Activated naive CD8-positive, alpha-beta T cell treated with anti-CD3 and anti-CD28 coated beads, Interleukin-2, amount 50 U/mL, for 24 hours (primary cell): ENCODE measurements around the gene RABGAP1L.

Experiments
- ATAC-seq: fragments of 150-1000 bp; cut with Tn5 transposase; one replicate; pipeline ENCODE4 v1.10.0; 2021
- DNase-seq: peaks from one replicate; pipeline ENCODE4 v3.0.0; 2021
- H3K27ac Mint-ChIP-seq: one replicate; pipeline ENCODE4 v1.8.0; 2021; ENCODE audit warnings: mild to moderate bottlenecking, mixed read lengths
- H3K27me3 Mint-ChIP-seq: one replicate; pipeline ENCODE4 v1.8.0; 2021; ENCODE audit warnings: mixed read lengths
- H3K36me3 Mint-ChIP-seq: one replicate; pipeline ENCODE4 v1.8.0; 2021; ENCODE audit warnings: low read depth, mixed read lengths
- H3K4me1 Mint-ChIP-seq: one replicate; pipeline ENCODE4 v1.8.0; 2021; ENCODE audit warnings: mixed read lengths
- H3K4me3 Mint-ChIP-seq: one replicate; pipeline ENCODE4 v1.8.0; 2021; ENCODE audit warnings: mild to moderate bottlenecking, moderate library complexity, mixed read lengths
- H3K9me3 Mint-ChIP-seq: one replicate; pipeline ENCODE4 v1.8.0; 2021; ENCODE audit warnings: mixed read lengths

Gene RABGAP1L

DNA sequence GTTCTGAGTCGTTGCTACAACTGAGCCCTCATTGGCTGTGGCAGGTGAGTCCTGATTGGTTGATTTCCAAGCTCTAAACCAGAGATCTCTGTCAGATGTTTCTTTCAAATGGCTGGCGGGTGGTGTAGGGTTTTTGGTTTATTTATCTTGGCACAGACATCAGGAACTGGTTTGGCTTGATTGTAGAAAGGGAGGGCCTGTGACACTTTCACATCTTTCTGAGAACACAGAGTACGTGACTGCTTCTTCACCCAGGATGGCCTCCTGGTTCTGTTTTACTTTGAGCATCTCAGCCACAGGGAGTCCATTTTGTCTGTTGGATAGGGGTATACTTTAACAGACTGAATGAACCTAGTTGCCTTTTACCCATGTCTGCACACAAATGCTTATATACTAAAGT lies 199.0 kb downstream of the RABGAP1L start:
- no peaks in the 10 kb centered on the region for H3K9me3 Mint-ChIP-seq

GRCh38 chr1:174358786-174359453 lies 199.6 kb downstream of the RABGAP1L start:
- Mint-ChIP-seq H3K4me3 (no peak overlapping the region), H3K27ac (no peak overlapping the region), H3K27me3 (no peaks in the 10 kb centered on the region), H3K9me3 (no peaks in the 10 kb centered on the region), H3K4me1 (peaks cover 3% of the 10 kb centered on the region), H3K36me3 (peaks cover 15% of the 10 kb centered on the region)
- no peak for DNase-seq
- no peak for ATAC-seq

More for the DNA sequence above, 199.0 kb downstream of the RABGAP1L start:
- ATAC-seq (no peak), DNase-seq (no peak)
- Mint-ChIP-seq H3K27me3 (no peaks in the 10 kb centered on the region), H3K27ac (no peak overlapping the region), H3K4me1 (peaks cover 3% of the 10 kb centered on the region), H3K36me3 (peaks cover 12% of the 10 kb centered on the region), H3K4me3 (no peak overlapping the region)

DNA sequence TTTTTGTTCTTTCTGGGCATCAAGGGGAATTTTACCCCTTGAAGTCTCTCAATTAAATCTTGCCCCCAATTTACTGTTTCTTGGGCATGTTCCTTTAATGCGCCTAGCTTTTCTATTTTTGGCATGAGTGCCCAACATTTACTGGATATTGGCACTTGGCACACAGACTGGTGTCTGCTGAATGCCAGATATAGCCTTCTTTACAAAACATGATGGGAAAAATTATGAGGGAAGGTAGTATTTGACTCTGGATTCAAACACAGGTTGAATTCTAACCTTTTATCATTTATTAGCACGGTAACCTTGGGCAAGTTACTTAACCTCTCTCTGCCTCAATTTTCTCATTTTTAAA lies 200.1 kb downstream of the RABGAP1L start:
- H3K4me3 Mint-ChIP-seq, result no peak overlapping the region
- H3K27ac Mint-ChIP-seq, result no peak overlapping the region
- DNase-seq, result no peak
- peaks cover 3% of the 10 kb centered on the region for H3K4me1 Mint-ChIP-seq
- H3K27me3 Mint-ChIP-seq, result no peaks in the 10 kb centered on the region
- H3K9me3 Mint-ChIP-seq, result no peaks in the 10 kb centered on the region
- ATAC-seq, result no peak
- H3K36me3 Mint-ChIP-seq, result peaks cover 15% of the 10 kb centered on the region

DNA sequence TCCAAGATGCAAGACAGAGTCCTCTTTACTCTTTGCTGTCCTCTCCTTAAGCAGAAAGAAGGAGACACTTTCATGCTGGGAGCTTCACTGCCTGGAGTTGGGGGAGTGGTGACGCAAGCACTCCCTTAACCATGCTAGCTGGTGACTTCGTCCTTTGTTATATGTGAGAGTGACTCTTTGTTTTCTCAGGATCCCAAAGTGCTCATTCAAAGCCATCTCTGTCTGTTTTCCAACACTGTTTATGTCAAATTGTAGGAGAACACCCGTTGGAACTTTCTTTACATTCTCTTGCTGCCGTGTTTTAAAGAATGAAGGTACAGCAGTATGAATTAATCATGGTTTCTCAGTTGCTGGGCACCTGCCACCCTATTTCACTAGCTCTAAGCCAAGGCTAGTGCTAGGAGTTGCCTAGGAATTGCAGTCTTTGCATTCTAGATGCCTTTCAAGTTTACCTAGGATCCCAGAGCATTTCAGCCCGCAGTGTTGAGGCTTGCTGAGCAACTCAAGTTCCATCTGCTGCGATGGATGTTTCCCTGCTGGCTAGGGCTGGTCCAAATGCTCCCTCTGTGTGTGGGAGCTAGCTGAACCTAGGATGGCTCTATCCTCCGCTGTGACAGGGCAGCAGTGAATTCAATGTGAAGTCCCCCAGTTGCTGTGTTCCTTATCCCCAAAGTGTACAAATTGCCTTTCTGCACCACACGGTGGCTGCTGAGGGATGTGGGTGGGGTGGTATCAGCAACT lies 205.8 kb downstream of the RABGAP1L start:
- H3K4me3 Mint-ChIP-seq, result no peak overlapping the region
- no peak overlapping the region for H3K27ac Mint-ChIP-seq
- H3K4me1 Mint-ChIP-seq, result no peaks in the 10 kb centered on the region
- peaks cover 15% of the 10 kb centered on the region for H3K36me3 Mint-ChIP-seq
- ATAC-seq, result no peak
- H3K27me3 Mint-ChIP-seq, result no peaks in the 10 kb centered on the region
- H3K9me3 Mint-ChIP-seq, result no peaks in the 10 kb centered on the region
- DNase-seq, result no peak

GRCh38 chr1:174366946-174367345 lies 207.6 kb downstream of the RABGAP1L start:
- DNase-seq (no peak), ATAC-seq (no peak)
- H3K9me3 Mint-ChIP-seq, result no peaks in the 10 kb centered on the region
- no peak overlapping the region for H3K27ac Mint-ChIP-seq
- H3K4me3 Mint-ChIP-seq, result no peak overlapping the region
- H3K4me1 Mint-ChIP-seq, result no peaks in the 10 kb centered on the region
- no peaks in the 10 kb centered on the region for H3K27me3 Mint-ChIP-seq
- H3K36me3 Mint-ChIP-seq, result peaks cover 12% of the 10 kb centered on the region

GRCh38 chr1:174367892-174368291 lies 208.6 kb downstream of the RABGAP1L start:
- no peak overlapping the region for H3K4me3 Mint-ChIP-seq
- no peaks in the 10 kb centered on the region for H3K27me3 Mint-ChIP-seq
- DNase-seq, result no peak
- peaks cover 11% of the 10 kb centered on the region for H3K36me3 Mint-ChIP-seq
- ATAC-seq, result no peak
- H3K9me3 Mint-ChIP-seq, result no peaks in the 10 kb centered on the region
- H3K4me1 Mint-ChIP-seq, result no peaks in the 10 kb centered on the region
- no peak overlapping the region for H3K27ac Mint-ChIP-seq

DNA sequence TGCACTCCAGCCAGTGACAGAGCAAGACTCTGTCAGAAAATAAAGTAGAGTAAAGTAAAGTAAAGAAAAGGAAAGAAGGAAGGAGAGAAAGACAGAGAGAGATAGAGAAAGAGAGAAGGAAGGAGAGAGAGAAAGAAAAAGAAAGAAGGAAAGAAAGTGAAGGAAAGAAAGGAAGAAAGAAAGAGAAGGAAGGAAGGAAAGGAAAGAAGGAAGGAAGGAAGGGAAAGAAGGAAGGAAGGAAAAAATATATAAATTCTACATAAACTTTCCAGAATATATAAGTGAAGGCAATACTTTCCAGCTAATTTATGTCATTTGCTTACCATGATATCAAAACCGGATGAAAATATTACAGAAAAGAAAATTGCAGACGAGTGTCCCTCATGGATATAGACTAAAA lies 216.7 kb downstream of the RABGAP1L start:
- Mint-ChIP-seq H3K36me3 (peaks cover 11% of the 10 kb centered on the region), H3K4me3 (no peak overlapping the region), H3K27me3 (no peaks in the 10 kb centered on the region), H3K9me3 (peaks cover 4% of the 10 kb centered on the region), H3K27ac (no peak overlapping the region), H3K4me1 (no peaks in the 10 kb centered on the region)
- DNase-seq, result no peak
- ATAC-seq, result no peak

- H3K4me1 Mint-ChIP-seq, result no peaks in the 10 kb centered on the region
- ATAC-seq (no peak), DNase-seq (no peak)
- peaks cover 14% of the 10 kb centered on the region for H3K36me3 Mint-ChIP-seq
- no peak overlapping the region for H3K27ac Mint-ChIP-seq
- H3K27me3 Mint-ChIP-seq, result no peaks in the 10 kb centered on the region
- H3K4me3 Mint-ChIP-seq, result no peak overlapping the region
- H3K9me3 Mint-ChIP-seq, result no peaks in the 10 kb centered on the region
These were observed 232.4 kb downstream of the RABGAP1L start for GRCh38 chr1:174391716-174392115.

GRCh38 chr1:174393885-174394284 lies 234.6 kb downstream of the RABGAP1L start:
- no peaks in the 10 kb centered on the region for H3K9me3 Mint-ChIP-seq
- no peaks in the 10 kb centered on the region for H3K27me3 Mint-ChIP-seq
- peaks cover 31% of the 10 kb centered on the region for H3K36me3 Mint-ChIP-seq
- peaks cover 9% of the 10 kb centered on the region for H3K4me1 Mint-ChIP-seq
- ATAC-seq (no peak), DNase-seq (no peak)
- H3K4me3 Mint-ChIP-seq, result no peak overlapping the region
- H3K27ac Mint-ChIP-seq, result no peak overlapping the region

- H3K27me3 Mint-ChIP-seq, result no peaks in the 10 kb centered on the region
- no peaks in the 10 kb centered on the region for H3K9me3 Mint-ChIP-seq
- peaks cover 45% of the 10 kb centered on the region for H3K36me3 Mint-ChIP-seq
- H3K27ac Mint-ChIP-seq, result no peak overlapping the region
- ATAC-seq (no peak), DNase-seq (no peak)
- peaks cover 9% of the 10 kb centered on the region for H3K4me1 Mint-ChIP-seq
- no peak overlapping the region for H3K4me3 Mint-ChIP-seq
These were observed 237.9 kb downstream of the RABGAP1L start for GRCh38 chr1:174397261-174397660.

GRCh38 chr1:174398246-174398645 lies 238.9 kb downstream of the RABGAP1L start:
- no peaks in the 10 kb centered on the region for H3K9me3 Mint-ChIP-seq
- no peaks in the 10 kb centered on the region for H3K27me3 Mint-ChIP-seq
- H3K4me1 Mint-ChIP-seq, result peaks cover 9% of the 10 kb centered on the region
- no peak overlapping the region for H3K4me3 Mint-ChIP-seq
- peaks cover 47% of the 10 kb centered on the region for H3K36me3 Mint-ChIP-seq
- DNase-seq, result peak; percentile 3
- no peak overlapping the region for H3K27ac Mint-ChIP-seq
- ATAC-seq, result peak; percentile 68

GRCh38 chr1:174399211-174399610 lies 239.9 kb downstream of the RABGAP1L start:
- Mint-ChIP-seq H3K27ac (no peak overlapping the region), H3K4me1 (peaks cover 9% of the 10 kb centered on the region), H3K36me3 (peaks cover 40% of the 10 kb centered on the region), H3K27me3 (no peaks in the 10 kb centered on the region), H3K9me3 (no peaks in the 10 kb centered on the region), H3K4me3 (no peak overlapping the region)
- DNase-seq, result no peak
- no peak for ATAC-seq

DNA sequence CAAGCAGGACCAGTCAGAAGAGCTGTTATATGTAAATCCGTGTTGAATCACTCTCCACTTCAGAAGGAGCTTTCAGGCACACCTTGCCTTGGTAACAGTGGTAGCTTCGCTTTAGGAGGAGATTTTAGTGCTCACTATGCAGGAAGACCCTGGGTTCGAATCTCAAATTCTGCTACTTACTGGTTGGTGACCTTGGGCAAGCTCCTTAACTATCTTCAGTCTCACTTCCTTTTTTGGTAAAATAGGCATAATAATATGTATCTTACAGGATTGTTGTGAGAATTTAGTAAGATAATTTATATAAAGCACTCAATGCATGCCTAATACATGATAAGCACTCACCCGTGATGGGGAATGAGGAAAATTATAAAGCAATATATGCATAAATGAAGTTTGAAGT lies 241.8 kb downstream of the RABGAP1L start:
- Mint-ChIP-seq H3K36me3 (peaks cover 38% of the 10 kb centered on the region), H3K9me3 (no peaks in the 10 kb centered on the region), H3K4me1 (peaks cover 9% of the 10 kb centered on the region), H3K27ac (no peak overlapping the region), H3K27me3 (no peaks in the 10 kb centered on the region), H3K4me3 (no peak overlapping the region)
- ATAC-seq, result no peak
- no peak for DNase-seq

- DNase-seq (no peak), ATAC-seq (no peak)
- H3K4me1 Mint-ChIP-seq, result no peaks in the 10 kb centered on the region
- peaks cover 4% of the 10 kb centered on the region for H3K9me3 Mint-ChIP-seq
- H3K4me3 Mint-ChIP-seq, result no peak overlapping the region
- no peaks in the 10 kb centered on the region for H3K27me3 Mint-ChIP-seq
- peaks cover 15% of the 10 kb centered on the region for H3K36me3 Mint-ChIP-seq
- H3K27ac Mint-ChIP-seq, result no peak overlapping the region
These were observed 245.9 kb downstream of the RABGAP1L start for GRCh38 chr1:174405219-174405618.

DNA sequence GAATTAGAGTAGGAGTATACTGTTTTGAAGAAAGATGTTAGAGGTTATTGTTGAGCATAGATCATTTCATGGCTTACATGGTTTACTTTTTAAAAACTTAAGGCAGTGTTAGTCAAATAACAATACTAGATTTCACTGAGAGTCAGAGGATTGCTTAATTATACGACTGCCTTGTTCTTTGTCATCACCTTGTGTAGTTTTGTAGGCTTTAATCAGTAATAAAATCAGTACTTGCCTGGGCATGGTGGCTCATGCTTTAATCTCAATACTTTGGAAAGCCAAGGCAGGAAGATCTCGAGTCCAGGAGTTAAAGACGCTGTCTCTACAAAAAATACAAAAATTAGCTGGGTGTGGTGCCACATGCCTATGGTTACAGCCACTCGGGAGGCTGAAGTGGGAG lies 247.1 kb downstream of the RABGAP1L start:
- Mint-ChIP-seq H3K9me3 (peaks cover 4% of the 10 kb centered on the region), H3K27ac (no peak overlapping the region), H3K4me1 (no peaks in the 10 kb centered on the region), H3K27me3 (no peaks in the 10 kb centered on the region), H3K4me3 (no peak overlapping the region), H3K36me3 (peaks cover 8% of the 10 kb centered on the region)
- DNase-seq, result no peak
- ATAC-seq, result no peak
